HS-5 (cell line): Measurements from ENCODE around the gene POLG2.
A peak's percentile ranks its signal among the peaks of the same experiment; 100 is the strongest.

ENCODE experiments used
- DNase-seq: peaks from one replicate; pipeline ENCODE4 v3.0.0-alpha.2; 2012; ENCODE audit warnings: low read depth

Gene POLG2

DNA sequence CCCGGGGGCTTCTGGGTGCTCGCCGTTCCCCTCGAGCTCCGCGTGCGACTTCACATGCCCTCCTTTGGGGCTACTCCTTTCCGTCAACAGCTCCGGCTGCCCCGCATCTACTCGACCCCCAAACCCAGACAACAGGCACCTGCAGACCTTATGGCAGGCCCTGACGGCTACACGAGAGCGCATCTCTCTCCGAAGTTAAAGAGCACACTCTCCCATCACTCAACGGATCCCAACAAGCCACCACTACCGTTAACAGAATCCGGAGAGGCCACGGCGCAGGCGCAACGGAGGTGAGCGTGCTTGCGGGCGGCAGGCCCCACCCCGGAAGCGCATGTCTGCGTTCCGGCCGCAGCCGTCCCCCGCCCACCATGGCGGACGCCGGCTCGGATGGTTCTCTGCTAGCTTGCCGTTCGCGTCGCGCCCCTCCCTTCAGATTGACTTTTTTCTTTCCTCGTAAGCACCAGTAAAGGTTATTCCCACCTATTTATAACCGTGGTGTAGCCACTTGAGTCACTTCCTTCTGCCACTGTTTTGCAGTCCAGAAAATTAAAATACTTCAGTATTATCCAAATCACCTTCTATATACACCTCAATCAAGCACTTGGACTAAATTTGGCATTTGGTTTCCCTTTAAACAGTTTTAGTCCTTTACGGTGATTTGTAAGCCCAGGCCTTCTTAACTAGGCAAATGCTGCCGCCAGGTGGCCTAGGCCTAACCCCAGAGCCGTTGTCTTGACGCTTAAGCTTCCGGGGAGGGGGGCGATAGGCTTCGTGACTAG is at the start of gene POLG2:
TSS of gene POLG2 (minus strand) at position 269 of the 779 bp plus-strand sequence. CDS start at position 183, 86 bp downstream.
- peak; percentile 80 for DNase-seq

DNA sequence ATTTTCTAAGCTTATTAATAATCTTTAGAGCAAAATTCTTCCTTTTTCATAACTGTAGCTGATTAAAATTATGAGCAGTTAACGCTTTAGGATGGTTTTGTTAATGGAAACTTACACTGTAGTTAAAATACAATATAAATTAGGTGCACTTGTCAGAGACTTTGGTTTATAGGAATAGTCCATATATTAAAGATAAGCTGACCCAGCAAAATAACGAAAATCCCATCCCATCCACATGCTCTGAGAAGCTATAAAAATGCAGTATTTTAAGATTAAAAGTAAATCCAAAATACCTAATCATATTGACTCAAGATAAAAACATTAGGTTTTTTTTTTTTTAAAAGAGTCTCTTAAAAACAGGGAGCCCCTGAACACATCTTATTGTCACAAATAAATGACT is 47.9 kb upstream of the POLG2 start:
- DNase-seq: no peak

- no peak for DNase-seq
Observed at GRCh38 chr17:64540118-64540776, 43.4 kb upstream of the POLG2 start.

DNA sequence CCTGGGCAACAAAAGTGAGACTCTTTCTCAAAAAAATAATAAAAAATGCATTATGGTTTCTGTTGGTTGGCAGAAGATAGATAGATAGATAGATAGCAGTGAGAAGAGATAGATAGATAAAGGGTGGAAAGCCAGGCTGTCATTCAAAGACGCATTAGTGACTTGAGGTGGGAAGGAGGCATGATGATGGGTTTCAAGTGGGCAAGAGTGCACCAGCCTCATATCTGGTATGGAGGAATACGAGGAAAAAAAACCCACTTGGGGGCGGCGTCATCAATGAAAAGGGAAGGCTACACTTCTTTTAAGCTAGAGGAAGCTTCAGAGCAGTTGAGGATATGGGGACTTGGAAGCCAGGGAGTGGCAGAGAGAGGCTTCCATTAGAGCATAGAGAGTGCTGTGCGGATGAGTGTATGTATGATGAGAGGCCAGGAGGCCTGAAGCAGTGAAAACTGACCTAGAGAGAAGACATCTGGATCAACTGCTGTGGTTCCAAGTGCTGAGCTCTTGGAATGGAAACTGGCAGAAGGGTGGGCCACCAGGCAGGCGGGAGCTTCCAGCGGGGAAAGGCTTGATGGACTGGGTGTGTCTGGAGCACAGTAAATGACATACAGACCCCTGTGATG is 41.8 kb upstream of the POLG2 start:
- no peak for DNase-seq

- DNase-seq: no peak
Observed at GRCh38 chr17:64537488-64537887, 40.6 kb upstream of the POLG2 start.

GRCh38 chr17:64536913-64537312 is 40.1 kb upstream of the POLG2 start:
- no peak for DNase-seq

- DNase-seq: no peak
Observed at GRCh38 chr17:64535357-64535756, 38.5 kb upstream of the POLG2 start.

GRCh38 chr17:64534187-64534586 is 37.3 kb upstream of the POLG2 start:
- DNase-seq: no peak

DNA sequence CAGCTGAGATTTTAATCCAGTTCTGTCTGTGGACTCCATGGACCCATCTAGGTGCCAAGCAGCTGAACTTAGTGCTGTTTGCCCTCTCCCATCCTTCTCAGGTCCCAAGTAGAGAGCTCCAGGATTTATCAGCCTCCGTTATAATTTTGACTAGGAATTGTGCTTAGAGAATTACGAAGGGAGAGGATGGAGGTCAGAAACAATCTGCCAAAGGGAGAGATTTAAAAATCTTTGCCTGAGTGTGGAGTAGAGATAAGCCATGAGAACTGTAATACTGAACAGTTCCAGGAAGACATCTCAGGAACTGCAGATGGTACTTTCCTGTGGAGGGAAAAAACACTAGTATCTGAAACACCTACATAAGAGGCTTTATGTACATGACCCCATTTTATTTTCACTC is 36.9 kb upstream of the POLG2 start:
- no peak for DNase-seq

GRCh38 chr17:64532409-64532808 is 35.6 kb upstream of the POLG2 start:
- no peak for DNase-seq

DNA sequence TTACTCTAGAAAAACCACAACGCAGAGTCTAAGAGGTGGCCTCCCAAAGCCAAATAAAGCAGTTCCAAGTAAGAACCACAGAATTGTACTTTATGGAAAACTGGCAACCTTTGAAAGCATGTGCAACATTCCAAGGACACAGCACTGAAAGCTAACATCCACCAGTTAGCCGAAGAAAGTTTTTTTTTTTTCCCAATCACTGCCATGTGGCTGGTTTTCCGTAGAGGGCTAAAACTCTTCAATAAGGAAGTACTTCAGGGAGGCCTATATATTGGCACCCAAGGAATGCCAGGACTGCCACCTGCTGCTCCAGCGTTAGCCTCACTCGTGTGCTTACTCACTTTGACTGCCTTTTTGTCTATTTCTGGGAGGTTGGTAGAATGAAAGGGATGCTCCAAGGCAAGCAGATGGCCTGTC is 35.1 kb upstream of the POLG2 start:
- no peak for DNase-seq

DNA sequence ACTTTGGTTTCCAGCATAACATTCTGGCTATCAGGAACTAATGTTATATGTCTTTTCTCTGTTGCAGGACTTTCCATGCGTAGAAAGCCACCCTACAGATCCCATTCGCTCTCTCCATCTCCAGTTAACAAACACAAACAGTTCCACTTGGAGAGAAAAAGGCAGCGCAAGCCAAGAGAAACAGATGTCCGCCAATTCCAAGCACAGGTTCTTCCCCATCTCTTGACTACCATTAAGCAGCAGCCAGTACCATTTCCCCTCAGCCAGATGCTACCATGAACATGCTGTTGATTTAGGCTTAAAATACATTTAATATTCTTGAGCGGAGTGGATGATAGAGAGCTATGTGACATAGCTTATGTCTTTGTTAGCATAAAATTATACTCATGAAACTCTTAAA is 32.4 kb upstream of the POLG2 start:
- DNase-seq: no peak

GRCh38 chr17:64527914-64528313 is 31.1 kb upstream of the POLG2 start:
- no peak for DNase-seq

DNA sequence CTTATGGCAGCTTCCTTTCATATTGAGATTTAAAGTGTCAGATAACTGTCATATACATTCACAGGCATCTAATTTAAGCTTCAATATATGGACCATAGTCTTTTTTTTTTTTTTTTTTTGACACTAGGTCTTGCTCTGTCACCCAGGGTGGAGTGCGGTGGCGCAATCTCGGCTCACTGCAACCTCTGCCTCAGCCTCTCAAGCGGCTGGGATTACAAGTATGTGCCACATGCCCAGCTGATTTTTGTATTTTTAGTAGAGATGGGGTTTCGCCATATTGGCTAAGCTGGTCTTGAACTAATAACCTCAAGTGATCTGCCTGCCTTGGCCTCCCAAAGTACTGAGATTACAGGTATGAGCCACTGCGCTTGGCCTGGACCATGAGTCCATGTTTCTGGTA is 23.5 kb upstream of the POLG2 start:
- DNase-seq: no peak

GRCh38 chr17:64519601-64520000 is 22.7 kb upstream of the POLG2 start:
- no peak for DNase-seq

- no peak for DNase-seq
Observed at GRCh38 chr17:64515829-64516228, 19.0 kb upstream of the POLG2 start.

DNA sequence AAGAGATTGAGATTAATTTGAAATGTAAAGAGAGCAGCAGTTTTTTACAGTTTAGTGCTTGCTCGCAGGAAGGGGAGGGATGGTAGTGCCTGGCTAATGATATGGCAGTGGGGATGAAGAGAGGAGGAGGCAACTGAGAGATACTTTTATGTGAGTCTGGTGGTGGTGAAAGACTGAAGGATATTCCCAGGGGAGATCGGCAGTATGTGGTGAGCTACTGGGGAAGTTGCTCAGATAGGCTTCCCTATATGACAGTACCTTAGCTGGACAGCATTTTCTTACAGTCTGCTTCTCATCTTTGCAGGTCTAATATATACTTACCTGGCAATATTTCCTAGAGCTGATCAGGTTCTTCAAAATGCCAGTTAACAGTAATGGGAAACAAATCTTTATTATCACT is 18.6 kb upstream of the POLG2 start:
- DNase-seq: no peak

DNA sequence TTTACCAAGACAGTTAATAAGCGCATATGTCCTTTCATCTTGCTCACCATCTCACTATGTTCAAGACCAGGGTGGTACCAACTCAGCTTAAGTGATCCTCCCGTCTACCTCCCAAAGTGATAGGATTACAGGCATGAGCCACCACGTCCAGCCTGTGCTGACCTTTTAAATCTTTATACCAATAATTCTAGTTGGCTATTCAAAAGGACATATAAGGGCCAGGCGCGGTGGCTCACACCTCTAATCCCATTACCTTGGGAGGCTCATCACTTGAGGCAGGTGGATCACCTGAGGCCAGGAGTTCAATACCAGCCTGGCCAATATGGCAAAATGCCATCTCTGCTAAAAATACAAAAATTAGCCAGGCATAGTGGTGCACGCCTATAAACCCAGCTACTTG is 12.3 kb upstream of the POLG2 start:
- DNase-seq: no peak

DNA sequence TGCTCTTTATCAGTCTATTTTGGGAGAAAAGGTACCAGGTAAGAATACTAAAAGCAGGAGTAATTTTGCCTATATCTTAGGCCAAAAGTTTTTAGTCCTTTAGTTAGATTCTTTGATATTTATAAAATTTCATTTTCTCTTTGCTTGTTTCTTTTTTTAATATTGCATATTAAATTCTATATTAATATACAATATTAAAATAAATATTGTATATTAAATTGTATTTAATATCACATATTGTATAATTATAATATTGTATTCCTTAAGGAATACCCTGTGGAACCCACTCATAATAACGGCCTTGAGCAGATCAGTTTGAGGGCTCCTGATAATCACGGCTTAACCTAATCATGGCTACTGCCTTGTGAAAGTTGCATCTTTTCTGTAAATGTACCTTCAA is 11.8 kb upstream of the POLG2 start:
- no peak for DNase-seq

- DNase-seq: no peak
Observed at GRCh38 chr17:64507413-64507782, 10.5 kb upstream of the POLG2 start.

GRCh38 chr17:64506576-64507412 is 9.9 kb upstream of the POLG2 start, which contains the start of gene CEP95:
Gene CEP95, plus strand, starts transcription at chr17:64506977. Its CDS starts 121 bp downstream, at chr17:64507098.
- DNase-seq: peak; percentile 93

- no peak for DNase-seq
Observed at GRCh38 chr17:64506201-64506575, 9.3 kb upstream of the POLG2 start, which contains the start of gene DDX5. Gene DDX5, minus strand, starts transcription at chr17:64506289. Its CDS starts 170 bp downstream, at chr17:64506119.
